Measurements from ENCODE around the gene ZFHX3.
"Not testable (repeated sequence)": the region's sequence is repeated elsewhere in the genome, so short reads cannot be mapped to it uniquely, and the experiment has no call there.

ZFHX3 gene

GRCh38 chr16:72995882-72996270, 52.1 kb downstream of the ZFHX3 start:
- not testable (repeated sequence) for DNase-seq

- no peak for DNase-seq
Measured at GRCh38 chr16:72995151-72995881, 52.6 kb downstream of the ZFHX3 start.

GRCh38 chr16:72992142-72992601, 55.8 kb downstream of the ZFHX3 start:
- no peak for DNase-seq

- no peak for DNase-seq
Measured at GRCh38 chr16:72991644-72992043, 56.3 kb downstream of the ZFHX3 start.

GRCh38 chr16:72991211-72991610, 56.7 kb downstream of the ZFHX3 start:
- DNase-seq: no peak

GRCh38 chr16:72990571-72990970, 57.4 kb downstream of the ZFHX3 start:
- no peak for DNase-seq

GRCh38 chr16:72989579-72990551, 58.1 kb downstream of the ZFHX3 start:
- DNase-seq: no peak

GRCh38 chr16:72989203-72989578, 58.7 kb downstream of the ZFHX3 start:
- DNase-seq: not testable (repeated sequence)

GRCh38 chr16:72988569-72988968, 59.4 kb downstream of the ZFHX3 start:
- no peak for DNase-seq

GRCh38 chr16:72987480-72987901, 60.4 kb downstream of the ZFHX3 start:
- no peak for DNase-seq

- DNase-seq: no peak
Measured at GRCh38 chr16:72985995-72986394, 61.9 kb downstream of the ZFHX3 start.

- no peak for DNase-seq
Measured at GRCh38 chr16:72985148-72985941, 62.6 kb downstream of the ZFHX3 start.

- no peak for DNase-seq
Measured at GRCh38 chr16:72983728-72984350, 64.1 kb downstream of the ZFHX3 start.

- DNase-seq: no peak
Measured at GRCh38 chr16:72983241-72983640, 64.7 kb downstream of the ZFHX3 start.

GRCh38 chr16:72979974-72980373, 68.0 kb downstream of the ZFHX3 start:
- DNase-seq: no peak

- no peak for DNase-seq
Measured at GRCh38 chr16:72978212-72978611, 69.7 kb downstream of the ZFHX3 start.

- DNase-seq: no peak
Measured at GRCh38 chr16:72977127-72977526, 70.8 kb downstream of the ZFHX3 start.

- no peak for DNase-seq
Measured at GRCh38 chr16:72976438-72977064, 71.4 kb downstream of the ZFHX3 start.

- no peak for DNase-seq
Measured at GRCh38 chr16:72975809-72976437, 72.0 kb downstream of the ZFHX3 start.

GRCh38 chr16:72974142-72974769, 73.7 kb downstream of the ZFHX3 start:
- no peak for DNase-seq

All from cerebellar nuclear complex (tissue), 1 donor.